ENCODE measurements around the gene HCAR3. TPM values are rescaled to one million over a fixed set of nuclear protein-coding genes. Genes with fewer than 3 reads are reported as not detected.

The HCAR3 gene
- total and polyA plus RNA-seq, 12 donors = 0.17 to 1.3 (median 0.51) TPM; not detected in 7

DNA sequence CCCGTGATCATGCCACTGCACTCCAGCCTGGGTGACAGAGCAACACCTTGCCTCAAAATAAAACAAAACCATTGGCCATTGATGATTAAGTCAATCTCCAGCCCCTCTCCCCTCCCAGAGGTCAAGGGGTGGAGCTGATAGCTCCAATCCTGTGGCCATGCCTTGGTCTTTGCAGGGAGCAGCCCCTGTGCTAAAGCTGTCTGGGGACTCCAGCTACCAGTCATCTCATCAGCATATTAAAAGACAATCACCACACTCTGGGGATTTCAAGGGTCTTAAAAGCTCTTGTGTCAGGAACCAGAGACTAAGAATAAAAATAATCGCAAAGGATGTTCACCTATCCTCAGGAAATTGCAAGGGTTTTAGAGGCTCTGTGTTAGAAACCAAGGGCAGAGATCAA lies 44.1 kb downstream of the HCAR3 start:
- H3K4me1 ChIP-seq = no peaks in the 10 kb centered on the region
- H3K9me3 ChIP-seq = no peaks in the 10 kb centered on the region
- intact Hi-C loops (cut with DNase I) = no loop called here
- H3K27me3 ChIP-seq = no peaks in the 10 kb centered on the region
- no peak for ATAC-seq
- H3K27ac ChIP-seq = no peak overlapping the region
- H3K4me3 ChIP-seq = no peak overlapping the region
- no peaks in the 10 kb centered on the region for H3K36me3 ChIP-seq
- TF ChIP-seq, protein P1, sequence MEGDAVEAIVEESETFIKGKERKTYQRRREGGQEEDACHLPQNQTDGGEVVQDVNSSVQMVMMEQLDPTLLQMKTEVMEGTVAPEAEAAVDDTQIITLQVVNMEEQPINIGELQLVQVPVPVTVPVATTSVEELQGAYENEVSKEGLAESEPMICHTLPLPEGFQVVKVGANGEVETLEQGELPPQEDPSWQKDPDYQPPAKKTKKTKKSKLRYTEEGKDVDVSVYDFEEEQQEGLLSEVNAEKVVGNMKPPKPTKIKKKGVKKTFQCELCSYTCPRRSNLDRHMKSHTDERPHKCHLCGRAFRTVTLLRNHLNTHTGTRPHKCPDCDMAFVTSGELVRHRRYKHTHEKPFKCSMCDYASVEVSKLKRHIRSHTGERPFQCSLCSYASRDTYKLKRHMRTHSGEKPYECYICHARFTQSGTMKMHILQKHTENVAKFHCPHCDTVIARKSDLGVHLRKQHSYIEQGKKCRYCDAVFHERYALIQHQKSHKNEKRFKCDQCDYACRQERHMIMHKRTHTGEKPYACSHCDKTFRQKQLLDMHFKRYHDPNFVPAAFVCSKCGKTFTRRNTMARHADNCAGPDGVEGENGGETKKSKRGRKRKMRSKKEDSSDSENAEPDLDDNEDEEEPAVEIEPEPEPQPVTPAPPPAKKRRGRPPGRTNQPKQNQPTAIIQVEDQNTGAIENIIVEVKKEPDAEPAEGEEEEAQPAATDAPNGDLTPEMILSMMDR (IDR thresholded peaks at IDR 0.05) = no peak
- no peak for DNase-seq
- 63 to 71% methylated on average over 2 of the region's 2 CpGs for WGBS, 2 donors

- Histone ChIP-seq H3K27ac (no peak overlapping the region), H3K9me3 (no peaks in the 10 kb centered on the region), H3K4me3 (no peak overlapping the region), H3K4me1 (no peaks in the 10 kb centered on the region), H3K36me3 (no peaks in the 10 kb centered on the region), H3K27me3 (no peaks in the 10 kb centered on the region)
- intact Hi-C loops (cut with DNase I) = no loop called here
- no peak for ATAC-seq
- DNase-seq = no peak
- TF ChIP-seq, protein P1 (IDR thresholded peaks at IDR 0.05) = no peak
- WGBS, 2 donors = 69 to 78% methylated on average over 5 of the region's 5 CpGs
Observed at GRCh38 chr12:122669397-122670070, 47.1 kb downstream of the HCAR3 start.

GRCh38 chr12:122668268-122668667 lies 48.3 kb downstream of the HCAR3 start:
- intact Hi-C loops (cut with DNase I) = no loop called here
- H3K36me3 ChIP-seq = no peaks in the 10 kb centered on the region
- ATAC-seq = no peak

GRCh38 chr12:122665759-122666158 lies 50.9 kb downstream of the HCAR3 start:
- DNase-seq (no peak), ATAC-seq (no peak)
- no peak overlapping the region for H3K27ac ChIP-seq
- TF ChIP-seq, protein P1 (IDR thresholded peaks at IDR 0.05) = no peak
- no peaks in the 10 kb centered on the region for H3K4me1 ChIP-seq
- no peaks in the 10 kb centered on the region for H3K27me3 ChIP-seq
- WGBS, 2 donors = 93 to 95% methylated on average over 5 of the region's 5 CpGs
- no peak overlapping the region for H3K4me3 ChIP-seq
- H3K9me3 ChIP-seq = no peaks in the 10 kb centered on the region
- intact Hi-C loops (cut with DNase I) = no loop called here
- no peaks in the 10 kb centered on the region for H3K36me3 ChIP-seq

More at GRCh38 chr12:122668268-122668667, 48.3 kb downstream of the HCAR3 start:
- DNase-seq = no peak
- Histone ChIP-seq H3K9me3 (no peaks in the 10 kb centered on the region), H3K27me3 (no peaks in the 10 kb centered on the region), H3K4me1 (no peaks in the 10 kb centered on the region), H3K27ac (no peak overlapping the region), H3K4me3 (no peak overlapping the region)
- 82 to 83% methylated on average over 2 of the region's 2 CpGs for WGBS, 2 donors
- TF ChIP-seq, protein P1 (IDR thresholded peaks at IDR 0.05) = no peak

Data from heart right ventricle (tissue), 16 donors.